Activated CD4-positive, CD25-positive, alpha-beta regulatory T cell (primary cell): ENCODE data around the gene DCST2.

Experiments used
- DNase-seq, 4 experiments: peaks; one replicate each; lab custom pipeline; 2025; lab: John Stamatoyannopoulos, UW

The DCST2 gene

DNA sequence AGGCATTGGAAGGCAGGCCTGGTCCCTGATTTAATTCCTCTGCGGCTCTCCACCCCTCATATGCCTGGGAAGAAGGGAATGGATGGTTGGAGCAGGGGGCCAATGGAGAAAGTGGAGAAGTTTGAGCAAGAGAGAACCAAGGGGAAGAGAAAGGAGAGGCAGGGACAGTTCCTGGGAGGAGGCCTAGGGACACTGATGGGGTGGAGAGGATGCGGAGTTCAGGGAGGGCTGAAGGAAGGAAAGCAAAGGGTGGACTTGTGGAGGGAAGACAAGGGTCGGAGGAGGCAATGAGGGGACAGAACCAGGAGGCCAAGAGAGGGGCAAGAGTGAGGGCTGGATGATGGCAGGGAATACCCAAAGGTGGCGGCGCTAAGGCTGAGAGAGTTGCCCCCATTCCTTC is 23.8 kb downstream of the DCST2 start:
- no peak for DNase-seq

DNA sequence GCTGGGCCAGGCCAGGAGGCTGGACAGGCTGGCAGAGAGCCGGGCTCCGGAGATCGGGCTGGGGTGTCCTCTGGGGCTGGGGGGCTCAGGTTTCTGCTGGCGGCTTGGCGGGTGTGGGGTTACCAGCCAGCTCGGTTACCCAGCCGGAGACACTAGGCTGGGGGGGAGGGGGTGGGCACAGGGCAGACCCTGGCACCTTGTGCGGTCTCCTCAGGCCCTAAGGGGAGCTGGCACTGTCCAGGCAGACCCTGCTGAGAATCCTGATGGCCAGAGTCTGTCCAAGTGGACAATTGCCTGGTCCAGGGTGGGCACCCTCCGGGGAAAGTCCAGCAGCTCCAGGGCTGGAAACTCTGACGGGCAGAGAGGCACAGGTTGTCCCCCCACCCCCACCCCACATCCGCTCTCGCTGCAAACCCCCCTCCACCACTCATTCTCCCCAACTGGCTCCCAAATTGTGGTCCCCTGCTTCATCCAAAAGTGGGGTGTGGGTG is 24.3 kb downstream of the DCST2 start:
- DNase-seq, result no peak

DNA sequence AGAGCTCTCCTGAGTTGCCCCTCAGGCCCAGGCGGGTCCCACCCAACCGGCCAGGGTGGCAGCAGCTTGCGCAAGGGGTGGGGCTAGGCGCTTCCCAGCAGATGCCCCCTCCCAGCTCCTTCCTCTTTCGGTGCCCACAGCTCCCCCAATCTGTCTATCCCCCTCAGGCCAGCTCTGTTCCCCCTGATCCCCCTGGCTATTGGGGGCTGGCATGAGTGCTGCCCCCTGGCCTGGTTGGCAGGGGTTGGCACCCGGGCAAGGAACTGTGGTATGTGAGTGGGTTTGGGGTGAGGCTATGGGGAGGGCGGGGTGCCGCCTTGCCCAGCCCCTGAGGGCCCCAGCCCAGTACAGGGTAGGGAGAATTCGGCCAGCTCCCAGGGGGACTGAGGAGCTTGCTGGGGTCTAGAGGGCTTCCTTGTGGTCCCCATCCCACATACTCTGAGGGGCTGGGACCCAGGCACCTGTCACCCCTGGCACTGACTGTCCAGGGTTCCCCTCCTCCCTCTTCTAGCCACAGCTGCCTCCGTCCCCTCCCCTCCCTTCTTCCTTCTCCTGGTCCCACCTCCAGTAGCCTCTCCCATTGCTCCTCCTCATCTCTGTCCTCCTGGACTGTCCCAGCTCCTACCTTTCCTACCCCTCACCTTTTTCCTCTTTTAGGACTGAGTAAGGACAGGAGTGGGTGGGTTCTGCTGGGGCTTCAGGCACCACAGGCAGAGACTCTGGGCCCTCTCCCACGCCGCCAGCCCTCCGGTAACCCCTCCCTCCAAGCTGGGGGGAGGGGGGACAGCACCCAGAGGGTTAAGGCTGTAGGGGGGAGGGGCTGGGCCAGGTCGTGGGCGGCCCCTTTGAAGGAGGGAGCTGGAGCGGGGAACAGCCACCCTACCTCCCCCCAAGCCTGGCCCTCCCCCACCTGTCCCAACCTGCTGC is 25.3 kb downstream of the DCST2 start:
- DNase-seq, result no peak

DNA sequence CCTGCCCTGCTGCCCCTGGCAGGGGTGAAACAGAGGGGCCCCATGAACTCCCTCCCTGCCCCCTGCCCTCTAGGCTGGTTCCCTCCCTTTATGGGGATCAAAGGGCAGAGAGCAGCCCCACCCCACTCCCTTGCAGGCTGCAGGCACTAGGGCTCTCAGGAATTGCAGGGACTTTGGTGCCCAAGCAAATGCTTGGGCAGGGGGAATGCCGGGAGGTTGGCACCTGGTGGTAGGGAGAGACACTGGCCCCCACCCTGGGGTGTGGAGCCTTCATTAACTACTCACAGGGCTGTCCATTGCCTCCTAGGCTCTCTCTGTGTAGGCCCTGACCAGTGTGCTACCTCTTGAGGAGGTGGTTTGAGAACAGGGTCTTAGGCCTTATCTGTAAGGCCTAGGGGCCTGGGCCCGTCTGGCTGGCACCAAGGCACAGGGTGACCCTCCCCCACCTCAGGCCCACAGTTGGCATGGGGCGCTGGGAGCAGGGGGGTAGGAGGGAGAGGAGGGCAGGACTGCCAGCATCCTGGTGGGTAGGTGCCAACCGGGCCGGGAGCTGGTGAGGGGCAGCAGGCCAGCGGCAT is 26.2 kb downstream of the DCST2 start:
- DNase-seq, result no peak

DNA sequence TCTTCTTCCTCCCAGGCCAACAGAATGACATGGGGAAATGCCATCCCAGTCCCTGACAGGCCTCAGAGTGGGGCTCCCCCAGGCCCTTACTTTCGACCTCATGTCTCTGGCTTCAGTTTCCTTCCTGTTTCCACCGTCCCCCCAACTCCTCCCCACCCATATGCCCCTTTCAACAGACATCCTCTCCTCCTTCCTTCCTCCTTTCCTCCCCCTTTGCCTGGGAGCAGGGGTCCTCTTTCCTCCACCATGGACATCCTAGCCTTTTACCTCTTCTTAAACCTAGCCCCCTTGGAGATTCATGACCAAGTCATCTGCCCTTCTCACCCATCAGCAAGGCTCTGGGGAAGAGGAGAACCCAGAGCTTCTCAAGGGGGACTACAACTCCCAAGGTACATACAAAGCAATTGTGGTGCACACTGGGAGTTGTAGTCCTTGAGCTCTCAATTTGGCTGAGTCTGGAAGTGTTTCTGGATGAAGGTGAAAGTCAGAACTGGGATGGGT is 26.9 kb downstream of the DCST2 start:
- DNase-seq, result no peak

DNA sequence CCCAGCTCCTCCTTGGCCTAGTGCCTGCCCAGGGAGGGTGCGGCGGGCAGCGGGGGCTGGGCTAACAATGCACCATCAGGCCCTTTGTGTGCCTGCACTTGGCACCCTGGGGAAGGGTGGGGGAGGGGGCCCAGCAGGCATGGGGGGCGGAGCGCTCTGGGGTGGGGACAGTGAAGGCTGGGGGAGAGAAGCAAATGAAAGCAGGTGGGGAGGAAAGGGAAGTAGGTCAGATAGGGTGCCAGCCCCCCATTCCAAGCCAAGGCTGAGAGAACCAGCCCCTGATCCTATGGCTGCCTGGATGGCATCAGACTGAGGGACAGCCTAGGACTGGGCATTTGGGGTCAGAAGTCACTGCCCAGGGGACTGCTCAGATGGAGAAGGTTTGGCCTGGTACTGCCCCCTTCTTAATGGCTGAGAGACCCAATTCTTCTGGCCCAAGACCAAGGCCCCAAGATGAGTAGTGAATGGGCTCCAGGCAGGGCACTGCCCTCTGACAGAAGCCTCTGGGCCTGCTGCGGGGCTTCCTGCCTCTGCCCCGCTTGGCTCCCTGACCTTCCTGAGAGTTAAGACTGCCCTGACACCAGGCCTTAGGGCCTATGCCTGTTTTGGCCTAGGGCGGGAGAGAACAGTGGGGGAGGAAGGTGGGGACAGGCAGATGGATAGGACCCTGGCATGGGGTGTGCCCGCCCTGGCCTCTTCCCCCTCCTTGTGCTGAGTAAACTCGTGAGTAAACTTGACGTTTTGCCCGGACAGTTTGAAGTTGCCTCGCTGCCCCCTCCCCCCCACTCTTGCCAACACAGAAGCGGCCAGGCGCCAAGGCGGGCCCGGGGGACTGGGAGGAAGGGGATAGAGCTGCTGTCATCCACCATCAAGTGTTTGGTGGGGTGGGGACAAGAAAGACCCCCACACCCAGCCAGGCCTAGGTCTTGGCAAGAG is 28.2 kb downstream of the DCST2 start:
- no peak for DNase-seq

DNA sequence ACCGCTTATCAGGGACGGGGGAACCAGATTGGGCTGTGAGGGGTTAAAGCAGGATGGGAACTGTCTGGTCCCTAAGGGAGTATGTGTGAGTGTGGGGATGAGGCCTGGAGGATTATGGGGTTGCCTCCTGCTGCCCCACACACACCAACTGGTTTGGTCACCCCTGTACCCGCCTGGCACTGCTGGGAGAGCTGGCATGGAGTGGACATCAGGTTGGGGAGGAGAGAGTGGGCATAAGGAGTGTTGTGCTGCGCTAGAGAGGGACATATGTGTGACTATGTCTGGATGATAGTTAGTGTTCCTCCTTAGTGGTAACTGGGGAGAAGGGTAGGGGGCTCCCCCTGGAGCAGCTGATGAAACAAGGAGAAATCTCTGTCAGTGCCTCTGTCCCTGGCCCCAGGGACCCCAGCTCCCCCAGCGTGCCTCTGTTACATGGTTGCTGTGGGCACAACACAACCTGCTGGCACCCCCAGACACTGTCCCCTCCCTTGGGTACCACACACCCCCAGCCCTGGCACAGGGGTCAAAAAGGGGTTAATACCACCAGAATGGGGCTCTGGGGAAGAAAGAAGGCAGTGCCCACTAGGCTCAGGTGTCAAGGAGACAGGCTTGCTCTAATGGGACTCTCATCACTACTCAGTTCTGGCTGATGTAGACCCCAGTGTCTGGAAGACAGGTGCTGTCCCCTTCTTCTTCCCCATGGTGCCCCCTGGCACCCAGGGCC is 29.1 kb downstream of the DCST2 start:
- no peak for DNase-seq

DNA sequence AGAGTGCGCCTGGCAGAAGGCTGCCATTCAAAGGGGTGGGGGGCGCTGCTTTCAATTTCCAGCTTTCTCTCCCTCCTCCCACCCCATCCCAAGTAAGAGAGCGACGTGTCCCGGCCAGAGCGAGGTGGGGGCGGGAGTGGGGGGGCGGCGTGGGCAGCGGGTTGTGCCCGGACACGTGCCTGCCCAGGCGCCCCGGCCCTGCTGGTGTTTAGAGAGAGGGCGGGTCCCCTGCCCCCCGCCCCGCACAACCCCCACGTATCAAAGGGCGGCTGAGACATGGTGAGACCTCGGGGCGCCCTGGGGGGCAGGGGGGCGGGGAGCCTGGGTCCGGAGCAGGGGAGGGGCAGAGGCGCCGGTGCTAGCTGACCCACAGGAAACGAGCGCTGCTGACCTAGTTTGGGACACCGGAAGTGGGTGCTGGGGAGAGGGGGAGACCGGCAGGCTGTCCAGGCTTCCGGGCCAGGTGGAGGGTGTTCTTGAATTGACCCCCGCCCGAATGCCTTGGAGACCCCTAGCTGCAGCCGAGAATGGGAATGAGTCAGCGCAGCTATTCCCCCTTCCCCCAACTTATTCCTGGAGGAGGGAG is 29.7 kb downstream of the DCST2 start:
- no peak for DNase-seq

DNA sequence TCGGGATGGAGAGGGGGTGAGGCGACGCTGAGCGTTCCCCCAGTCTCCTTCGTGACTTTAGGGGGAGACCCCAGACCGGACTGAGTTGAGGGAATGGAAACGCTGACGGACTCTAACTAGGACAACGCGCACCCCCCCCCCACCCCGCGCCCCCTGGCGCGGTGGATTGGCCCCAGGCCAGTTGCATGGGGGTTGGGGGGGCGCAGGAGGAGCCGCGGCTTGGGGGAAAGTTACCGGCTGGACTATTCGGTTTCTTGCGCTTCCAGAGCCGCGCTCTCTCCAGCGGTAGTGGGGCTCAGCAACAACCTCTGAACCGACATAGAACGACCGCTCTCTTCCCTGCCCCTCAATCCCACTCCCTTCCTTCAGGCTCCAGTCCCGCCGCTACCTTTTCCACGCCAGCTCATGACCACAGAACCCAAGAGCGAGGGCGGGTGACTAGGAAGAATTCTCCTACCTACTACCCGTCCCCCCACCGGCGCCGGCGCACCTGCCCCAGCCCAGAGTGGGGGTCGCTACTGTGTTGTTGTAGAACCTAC is 30.3 kb downstream of the DCST2 start:
- no peak for DNase-seq

DNA sequence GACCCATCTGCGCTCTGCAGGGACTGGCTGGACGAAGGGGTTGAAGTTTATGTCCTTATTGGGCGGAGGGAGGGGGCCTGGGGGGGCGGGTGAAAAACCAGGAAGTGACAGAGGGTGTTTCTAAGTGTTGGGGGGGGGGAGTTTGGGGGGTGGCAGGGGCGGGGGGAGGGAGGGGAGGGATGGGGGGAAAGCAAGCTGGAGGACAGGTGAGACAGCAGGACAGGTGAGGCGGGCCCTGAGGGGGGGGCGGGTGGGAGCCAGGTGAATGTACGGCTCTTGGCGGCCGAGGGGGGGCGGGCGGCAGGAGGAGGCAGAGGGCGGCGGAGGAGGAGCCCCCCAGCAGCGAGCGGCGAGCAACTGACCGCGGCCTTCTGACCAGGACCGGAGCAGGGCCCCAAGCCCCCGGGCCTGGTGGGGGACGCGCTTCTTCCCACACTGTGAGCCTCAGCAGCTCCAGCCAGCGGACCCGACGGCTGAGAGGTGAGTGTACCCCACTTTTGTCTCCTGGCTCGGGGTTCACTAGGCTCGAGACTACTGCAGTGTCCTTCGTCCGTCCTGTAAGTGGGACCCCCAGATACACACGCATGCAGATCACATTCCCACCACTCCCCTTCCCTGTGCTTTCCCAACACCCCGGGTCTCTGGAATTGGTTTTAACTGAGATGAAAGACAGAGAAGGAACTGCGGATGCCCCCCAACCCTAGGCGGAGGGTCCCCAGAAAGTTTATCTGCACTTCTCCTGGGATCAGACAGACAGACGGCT is 30.9 kb downstream of the DCST2 start, which contains the start of gene ZBTB7B:
Gene ZBTB7B (plus strand): TSS at position 339 of the 763 bp plus-strand sequence. CDS start 11,859 bp downstream, outside the sequence.
- DNase-seq, result no peak

DNA sequence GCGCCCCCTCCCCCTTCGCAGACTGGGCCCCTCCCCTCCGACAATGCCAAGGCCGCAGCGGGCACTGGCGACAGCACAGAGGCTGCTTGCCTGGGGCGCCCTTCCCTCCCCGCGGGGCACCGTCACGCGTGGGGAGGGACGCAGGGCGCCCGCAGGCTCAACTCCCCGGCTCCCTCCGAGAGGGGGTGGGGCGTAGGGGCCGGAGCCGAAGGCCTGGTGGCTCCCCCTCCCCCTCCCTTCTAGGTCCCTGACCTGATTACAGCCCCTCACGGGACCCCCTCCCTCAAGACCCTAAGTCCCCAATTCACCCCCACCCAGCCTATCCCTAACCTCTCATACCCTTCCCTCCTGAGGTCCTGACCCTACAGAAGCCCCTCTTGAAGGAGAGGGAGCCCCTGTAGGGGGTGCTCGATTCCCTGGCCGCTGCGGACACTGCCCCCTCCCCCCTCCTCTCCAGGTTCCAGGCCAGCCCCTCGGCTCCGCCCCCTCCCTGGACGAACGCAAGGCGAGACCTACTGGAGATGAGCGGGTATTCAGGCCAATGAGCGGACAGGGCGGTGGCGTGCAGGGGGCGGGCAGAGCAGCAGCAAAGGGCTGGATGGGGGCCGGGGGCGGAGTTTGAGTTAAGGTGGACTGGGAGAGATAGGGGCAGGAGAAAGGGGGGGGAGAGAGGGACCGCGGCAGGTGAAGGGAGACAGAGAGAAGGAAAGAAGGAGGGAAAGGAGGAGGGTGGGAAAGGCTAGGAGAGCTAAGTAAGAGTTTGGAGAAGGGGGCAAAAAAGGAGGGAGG is 31.7 kb downstream of the DCST2 start:
- DNase-seq, result peak; percentile 94 to 97 (median 96)

DNA sequence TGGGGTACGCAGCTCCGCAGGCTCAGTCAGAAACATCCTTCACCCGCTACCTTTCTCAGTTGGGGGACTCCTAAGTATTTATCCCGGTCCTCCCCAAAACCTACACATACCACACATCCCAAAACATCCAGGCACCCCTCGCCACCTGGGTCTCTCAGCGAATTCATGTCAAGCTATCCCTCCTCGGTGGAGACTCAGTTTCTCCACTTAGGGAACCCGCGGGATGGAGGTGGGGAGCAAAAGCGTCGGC is 32.2 kb downstream of the DCST2 start:
- no peak for DNase-seq

DNA sequence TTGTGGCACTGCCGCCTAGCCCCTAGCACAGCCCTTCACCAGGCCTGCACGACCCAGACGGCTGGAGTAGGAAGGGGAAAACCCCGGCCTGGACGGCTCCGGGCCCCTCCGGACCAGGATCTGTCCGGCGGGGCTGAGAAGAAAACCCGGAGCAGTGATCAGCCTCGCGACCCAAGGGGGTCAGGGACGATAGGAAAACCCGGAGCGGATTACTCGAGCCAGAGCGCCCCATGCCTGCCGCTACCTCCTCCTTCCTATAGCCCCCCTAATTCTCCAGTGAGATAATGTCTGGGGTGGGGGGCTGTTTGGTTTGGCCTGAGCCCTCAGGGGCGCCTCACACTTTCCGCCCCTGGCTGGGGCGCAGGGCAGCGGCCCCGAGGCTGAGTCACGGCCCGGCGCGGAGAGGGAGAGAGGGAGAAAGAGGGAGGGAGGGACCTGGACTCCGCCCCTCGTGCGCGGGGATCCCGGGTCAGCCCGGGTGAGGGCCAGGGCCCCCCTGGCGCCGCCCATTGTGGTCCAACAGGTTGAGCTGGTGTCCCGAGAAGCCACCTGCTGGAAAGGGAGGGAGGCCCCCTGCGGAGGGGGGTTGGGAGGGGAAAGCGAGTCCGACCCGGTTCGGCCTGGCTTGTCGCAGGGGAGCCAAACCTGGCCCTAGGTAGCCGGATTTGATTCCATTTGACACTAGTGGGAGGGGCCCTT is 32.7 kb downstream of the DCST2 start:
- DNase-seq, result peak; percentile 37 to 63 (median 52)

DNA sequence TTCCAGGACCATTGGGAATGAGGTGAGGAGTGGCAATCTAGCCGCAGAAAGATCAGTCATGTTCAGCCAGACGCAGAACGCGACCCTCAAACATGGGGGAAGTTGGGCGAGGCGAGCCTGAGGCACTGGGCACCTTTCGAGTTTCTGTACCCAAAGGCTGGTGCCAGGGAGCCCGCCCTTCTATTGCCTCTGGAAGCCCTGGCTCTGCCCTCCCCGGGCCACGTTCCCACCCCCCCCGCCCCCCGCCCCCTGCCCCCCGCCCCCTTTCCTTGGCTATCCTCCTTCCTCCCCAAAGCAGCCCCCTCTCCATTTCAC is 33.2 kb downstream of the DCST2 start:
- no peak for DNase-seq

DNA sequence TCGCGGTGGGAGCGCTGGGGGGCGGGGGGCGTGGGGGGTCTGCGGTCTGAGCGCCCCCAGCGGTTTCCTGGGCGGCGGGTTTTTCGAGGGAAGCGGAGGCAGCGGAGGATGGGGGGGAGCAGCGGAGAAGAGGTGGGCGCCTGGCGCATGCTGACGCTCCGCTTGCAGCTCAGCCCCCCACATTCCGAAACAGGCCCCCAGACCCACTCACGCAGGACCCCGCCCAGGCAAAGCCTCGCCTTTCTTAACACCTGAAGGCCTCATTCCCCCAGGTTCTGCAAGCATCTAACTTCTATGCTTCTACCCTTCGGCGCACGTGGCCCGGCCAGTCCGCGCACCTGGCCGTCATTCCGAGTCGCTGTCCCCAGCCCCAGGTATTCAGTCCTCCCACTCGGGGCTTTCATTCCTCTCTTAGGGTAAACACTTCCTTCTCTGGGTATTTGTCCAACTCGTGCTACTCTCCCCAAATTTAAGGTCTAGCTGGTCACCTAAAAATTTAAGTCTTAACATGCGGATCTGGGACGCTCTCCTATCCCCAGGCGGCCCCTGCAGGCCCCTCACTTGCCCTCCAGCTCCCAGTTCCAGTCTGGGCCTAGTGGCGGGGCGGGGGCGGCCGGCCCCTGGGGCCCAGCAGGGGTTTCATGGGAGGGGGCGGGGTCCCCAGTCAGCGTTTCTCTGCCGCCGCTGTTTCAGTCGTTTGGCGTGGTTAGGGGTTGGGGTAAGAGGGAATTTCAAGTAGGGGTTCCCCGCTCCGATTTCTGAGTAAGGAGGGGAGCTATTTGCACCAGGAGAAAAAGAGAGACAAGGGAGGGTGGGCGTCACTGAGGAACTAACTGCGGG is 33.8 kb downstream of the DCST2 start:
- DNase-seq, result no peak

DNA sequence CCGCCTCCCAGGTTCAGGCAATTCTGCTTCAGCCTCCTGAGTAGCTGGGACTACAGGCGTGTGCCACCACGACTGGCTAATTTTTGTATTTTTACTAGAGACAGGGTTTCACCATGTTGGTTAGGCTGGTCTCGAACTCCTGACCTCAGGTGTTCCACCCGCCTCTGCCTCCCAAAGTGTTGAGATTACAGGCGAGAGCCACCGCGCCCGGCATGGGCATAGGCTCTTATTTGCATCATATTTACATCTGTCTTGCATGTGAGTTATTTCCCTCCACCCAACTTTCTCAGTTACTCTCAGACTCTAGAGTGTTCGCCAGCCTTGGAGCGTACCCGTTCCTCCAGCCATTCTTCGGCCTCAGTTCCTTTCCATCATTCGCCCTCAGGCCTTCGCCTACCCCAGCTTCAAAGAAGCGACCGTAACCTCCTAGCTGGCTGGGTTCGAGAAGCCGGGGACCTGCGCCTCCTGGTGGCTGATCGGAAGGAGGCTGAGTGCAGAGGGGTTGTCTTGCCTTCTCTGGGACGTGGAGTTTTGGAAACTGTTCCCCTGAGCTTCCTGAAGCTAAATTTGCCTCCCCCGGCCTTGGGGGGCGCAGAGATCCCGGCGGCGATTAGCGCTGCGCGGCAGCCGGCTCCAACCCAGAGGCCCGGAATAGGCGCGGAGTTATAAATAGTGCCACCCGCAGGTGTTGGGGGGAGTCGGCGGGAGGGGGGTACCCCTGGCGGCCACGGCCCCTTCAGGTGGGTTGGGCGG is 34.6 kb downstream of the DCST2 start:
- peak; percentile 26 to 46 (median 37) for DNase-seq

DNA sequence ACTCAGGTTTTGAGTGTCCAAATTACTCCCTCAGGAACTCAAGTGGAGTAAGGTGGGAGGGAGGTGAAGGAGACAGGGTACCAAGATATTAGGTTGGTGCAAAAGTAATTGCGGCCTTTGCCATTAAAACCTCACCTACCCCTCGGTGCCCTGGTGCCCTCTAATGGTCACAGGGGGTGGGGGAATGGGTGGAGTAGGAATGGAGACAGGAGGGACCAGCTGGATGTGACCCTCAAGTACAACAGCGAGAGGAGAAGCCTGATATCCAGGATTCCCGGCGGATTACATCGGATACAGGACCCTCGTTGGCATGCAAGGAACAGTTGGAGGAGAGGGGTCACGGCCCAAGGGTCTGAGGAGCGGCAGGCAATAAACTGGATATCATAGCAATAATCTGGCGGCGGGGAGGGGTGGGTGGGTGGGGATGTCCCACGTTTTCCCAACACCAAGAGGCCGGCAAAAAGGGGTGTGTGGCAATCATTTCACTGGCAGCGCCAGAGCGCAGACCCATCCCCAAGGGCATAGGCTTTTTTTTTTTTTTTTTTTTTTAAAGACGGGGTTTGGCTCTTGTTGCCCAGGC is 35.3 kb downstream of the DCST2 start:
- no peak for DNase-seq
